PFSK-1 (cell line): ENCODE results near the gene JPT2.

Experiments
- FOXP2 ChIP-seq: optimal IDR thresholded peaks from 2 replicates; pipeline ENCODE3; 2011; ENCODE audit warnings: borderline replicate concordance, control low read depth, inconsistent platforms; ENCODE audit not compliant: insufficient read depth; ENCODE audit errors: extremely low read length, extremely low read depth
- POLR2AphosphoS5 ChIP-seq: IDR thresholded peaks from 2 replicates; pipeline ENCODE4 v1.6.1; 2012; ENCODE audit warnings: low read depth, mild to moderate bottlenecking, control low read depth, low read length, moderate library complexity
- REST ChIP-seq, 2 experiments: IDR thresholded peaks; 2 replicates each; pipeline versions ENCODE4 v1.6.1 to v1.8.0; 2011 to 2012; ENCODE audit warnings: low read depth in 2 of 2, low read length in 2 of 2, control low read depth in 1 of 2, inconsistent platforms in 1 of 2, mild to moderate bottlenecking in 1 of 2, moderate library complexity in 1 of 2; ENCODE audit not compliant: insufficient read depth in 1 of 2
- SIN3A ChIP-seq: IDR thresholded peaks from 2 replicates; pipeline ENCODE4 v1.6.1; 2012; ENCODE audit warnings: mild to moderate bottlenecking, low read length, moderate library complexity, borderline replicate concordance; ENCODE audit not compliant: insufficient read depth
- TAF1 ChIP-seq: IDR thresholded peaks from 2 replicates; pipeline ENCODE4 v1.6.1; 2012; ENCODE audit warnings: low read length, control low read depth, borderline replicate concordance; ENCODE audit not compliant: insufficient read depth

Gene JPT2

GRCh38 chr16:1666316-1666715, 11.8 kb upstream of the JPT2 start:
- TF ChIP-seq SIN3A (no peak), POLR2AphosphoS5 (no peak), FOXP2 (no peak), TAF1 (no peak), REST (IDR thresholded peaks at IDR 0.05; ENCODE audit: insufficient read depth in 1 of 2, low read depth in 2 of 2, low read length in 2 of 2) (no peak)

DNA sequence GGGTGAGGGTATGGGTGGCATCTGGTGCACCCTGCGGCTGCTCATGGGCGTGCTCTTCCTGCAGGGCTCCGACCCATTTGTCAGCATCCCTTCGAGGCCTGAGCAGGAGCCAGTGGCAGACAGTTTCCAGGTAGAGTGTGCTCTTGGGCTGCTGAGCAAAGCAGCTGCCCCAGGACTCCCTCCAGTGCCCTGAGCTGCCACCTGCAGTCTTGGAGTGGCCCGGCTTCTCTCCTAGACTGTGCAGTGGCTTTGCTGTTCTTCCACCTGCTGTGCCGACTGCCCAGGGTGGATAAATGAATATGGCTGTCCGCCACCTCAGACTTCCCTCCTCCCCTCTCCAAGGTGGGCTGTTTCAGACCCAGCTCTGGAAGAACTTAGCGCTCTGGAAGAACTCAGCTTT, 10.8 kb upstream of the JPT2 start:
- TF ChIP-seq TAF1, result no peak
- no peak for TF ChIP-seq POLR2AphosphoS5
- no peak for TF ChIP-seq FOXP2
- TF ChIP-seq REST (IDR thresholded peaks at IDR 0.05; ENCODE audit: insufficient read depth in 1 of 2, low read depth in 2 of 2, low read length in 2 of 2), result no peak
- TF ChIP-seq SIN3A, result no peak

- TF ChIP-seq REST (IDR thresholded peaks at IDR 0.05; ENCODE audit: insufficient read depth in 1 of 2, low read depth in 2 of 2, low read length in 2 of 2) (no peak), SIN3A (no peak), POLR2AphosphoS5 (no peak), TAF1 (no peak), FOXP2 (no peak)
Measured at GRCh38 chr16:1667916-1668315, 10.2 kb upstream of the JPT2 start.

- TF ChIP-seq POLR2AphosphoS5 (no peak), FOXP2 (no peak), TAF1 (no peak), REST (IDR thresholded peaks at IDR 0.05; ENCODE audit: insufficient read depth in 1 of 2, low read depth in 2 of 2, low read length in 2 of 2) (no peak), SIN3A (no peak)
Measured at GRCh38 chr16:1668612-1669319, 9.3 kb upstream of the JPT2 start.

DNA sequence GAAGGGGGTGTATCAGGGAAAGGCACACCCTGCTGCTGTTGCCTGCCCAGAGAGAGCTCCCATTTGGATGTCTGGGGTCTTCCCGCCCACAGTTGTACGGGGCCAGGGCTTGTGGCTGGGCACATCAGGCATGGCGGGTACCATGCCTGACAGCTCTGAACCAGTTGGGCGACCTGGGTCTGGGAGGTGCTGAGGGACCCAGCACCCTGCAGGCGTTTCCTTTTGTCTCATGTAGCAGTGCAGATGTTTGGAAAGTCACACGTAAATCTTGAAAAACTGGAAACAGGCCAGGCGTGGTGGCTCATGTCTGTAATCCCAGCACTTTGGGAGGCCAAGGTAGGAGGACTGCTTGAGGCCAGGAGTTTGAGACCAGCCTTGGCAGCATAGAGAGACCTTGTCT, 8.4 kb upstream of the JPT2 start:
- TF ChIP-seq POLR2AphosphoS5, result no peak
- TF ChIP-seq FOXP2, result no peak
- no peak for TF ChIP-seq SIN3A
- no peak for TF ChIP-seq TAF1
- TF ChIP-seq REST (IDR thresholded peaks at IDR 0.05; ENCODE audit: insufficient read depth in 1 of 2, low read depth in 2 of 2, low read length in 2 of 2), result no peak
